ENCODE results near the gene HSF4.
"Not testable (repeated sequence)": the region's sequence is repeated elsewhere in the genome, so short reads cannot be mapped to it uniquely, and the experiment has no call there.

DNA sequence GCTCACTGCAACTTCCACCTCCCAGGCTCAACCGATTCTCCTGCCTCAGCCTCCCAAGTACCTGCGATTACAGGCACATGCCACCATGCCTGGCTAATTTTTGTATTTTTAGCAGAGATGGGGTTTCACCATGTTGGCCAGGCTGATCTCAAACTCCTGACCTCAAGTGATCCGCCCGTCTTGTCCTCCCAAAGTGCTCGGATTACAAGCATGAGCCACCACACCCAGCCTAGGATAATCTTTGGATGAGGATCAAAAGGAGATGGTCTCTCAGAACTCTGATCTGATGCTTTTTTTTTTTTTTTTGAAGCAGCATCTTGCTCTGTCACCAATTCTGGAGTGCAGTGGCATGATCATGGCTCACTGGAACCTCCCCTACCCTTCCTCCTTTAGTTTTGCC, 41.7 kb upstream of the HSF4 start:
- TF ChIP-seq, protein P1, sequence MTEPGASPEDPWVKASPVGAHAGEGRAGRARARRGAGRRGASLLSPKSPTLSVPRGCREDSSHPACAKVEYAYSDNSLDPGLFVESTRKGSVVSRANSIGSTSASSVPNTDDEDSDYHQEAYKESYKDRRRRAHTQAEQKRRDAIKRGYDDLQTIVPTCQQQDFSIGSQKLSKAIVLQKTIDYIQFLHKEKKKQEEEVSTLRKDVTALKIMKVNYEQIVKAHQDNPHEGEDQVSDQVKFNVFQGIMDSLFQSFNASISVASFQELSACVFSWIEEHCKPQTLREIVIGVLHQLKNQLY (CRISPR knock-in tag; IDR thresholded peaks at IDR 0.05), result not testable (repeated sequence)
- TF ChIP-seq, protein P2, sequence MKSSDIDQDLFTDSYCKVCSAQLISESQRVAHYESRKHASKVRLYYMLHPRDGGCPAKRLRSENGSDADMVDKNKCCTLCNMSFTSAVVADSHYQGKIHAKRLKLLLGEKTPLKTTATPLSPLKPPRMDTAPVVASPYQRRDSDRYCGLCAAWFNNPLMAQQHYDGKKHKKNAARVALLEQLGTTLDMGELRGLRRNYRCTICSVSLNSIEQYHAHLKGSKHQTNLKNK (CRISPR knock-in tag; IDR thresholded peaks at IDR 0.05), result not testable (repeated sequence)
- TF ChIP-seq, protein P3, sequence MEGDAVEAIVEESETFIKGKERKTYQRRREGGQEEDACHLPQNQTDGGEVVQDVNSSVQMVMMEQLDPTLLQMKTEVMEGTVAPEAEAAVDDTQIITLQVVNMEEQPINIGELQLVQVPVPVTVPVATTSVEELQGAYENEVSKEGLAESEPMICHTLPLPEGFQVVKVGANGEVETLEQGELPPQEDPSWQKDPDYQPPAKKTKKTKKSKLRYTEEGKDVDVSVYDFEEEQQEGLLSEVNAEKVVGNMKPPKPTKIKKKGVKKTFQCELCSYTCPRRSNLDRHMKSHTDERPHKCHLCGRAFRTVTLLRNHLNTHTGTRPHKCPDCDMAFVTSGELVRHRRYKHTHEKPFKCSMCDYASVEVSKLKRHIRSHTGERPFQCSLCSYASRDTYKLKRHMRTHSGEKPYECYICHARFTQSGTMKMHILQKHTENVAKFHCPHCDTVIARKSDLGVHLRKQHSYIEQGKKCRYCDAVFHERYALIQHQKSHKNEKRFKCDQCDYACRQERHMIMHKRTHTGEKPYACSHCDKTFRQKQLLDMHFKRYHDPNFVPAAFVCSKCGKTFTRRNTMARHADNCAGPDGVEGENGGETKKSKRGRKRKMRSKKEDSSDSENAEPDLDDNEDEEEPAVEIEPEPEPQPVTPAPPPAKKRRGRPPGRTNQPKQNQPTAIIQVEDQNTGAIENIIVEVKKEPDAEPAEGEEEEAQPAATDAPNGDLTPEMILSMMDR (IDR thresholded peaks at IDR 0.05), result not testable (repeated sequence)
- TF ChIP-seq NR2C2 (CRISPR knock-in tag; IDR thresholded peaks at IDR 0.05); ZNF219 (CRISPR knock-in tag; IDR thresholded peaks at IDR 0.05; ENCODE audit: borderline replicate concordance); JUN (CRISPR knock-in tag; IDR thresholded peaks at IDR 0.05); ZNF138 (CRISPR knock-in tag; conservative IDR thresholded peaks at IDR 0.05); NFYB (CRISPR knock-in tag; conservative IDR thresholded peaks at IDR 0.05; ENCODE audit: low read depth); ETV6 (CRISPR knock-in tag; IDR thresholded peaks at IDR 0.05); JAZF1 (CRISPR knock-in tag; IDR thresholded peaks at IDR 0.05): not testable (repeated sequence)
- TF ChIP-seq, protein P4, sequence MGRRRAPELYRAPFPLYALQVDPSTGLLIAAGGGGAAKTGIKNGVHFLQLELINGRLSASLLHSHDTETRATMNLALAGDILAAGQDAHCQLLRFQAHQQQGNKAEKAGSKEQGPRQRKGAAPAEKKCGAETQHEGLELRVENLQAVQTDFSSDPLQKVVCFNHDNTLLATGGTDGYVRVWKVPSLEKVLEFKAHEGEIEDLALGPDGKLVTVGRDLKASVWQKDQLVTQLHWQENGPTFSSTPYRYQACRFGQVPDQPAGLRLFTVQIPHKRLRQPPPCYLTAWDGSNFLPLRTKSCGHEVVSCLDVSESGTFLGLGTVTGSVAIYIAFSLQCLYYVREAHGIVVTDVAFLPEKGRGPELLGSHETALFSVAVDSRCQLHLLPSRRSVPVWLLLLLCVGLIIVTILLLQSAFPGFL (CRISPR knock-in tag; IDR thresholded peaks at IDR 0.05; ENCODE audit: borderline replicate concordance), result not testable (repeated sequence)
- TF ChIP-seq, protein P5, sequence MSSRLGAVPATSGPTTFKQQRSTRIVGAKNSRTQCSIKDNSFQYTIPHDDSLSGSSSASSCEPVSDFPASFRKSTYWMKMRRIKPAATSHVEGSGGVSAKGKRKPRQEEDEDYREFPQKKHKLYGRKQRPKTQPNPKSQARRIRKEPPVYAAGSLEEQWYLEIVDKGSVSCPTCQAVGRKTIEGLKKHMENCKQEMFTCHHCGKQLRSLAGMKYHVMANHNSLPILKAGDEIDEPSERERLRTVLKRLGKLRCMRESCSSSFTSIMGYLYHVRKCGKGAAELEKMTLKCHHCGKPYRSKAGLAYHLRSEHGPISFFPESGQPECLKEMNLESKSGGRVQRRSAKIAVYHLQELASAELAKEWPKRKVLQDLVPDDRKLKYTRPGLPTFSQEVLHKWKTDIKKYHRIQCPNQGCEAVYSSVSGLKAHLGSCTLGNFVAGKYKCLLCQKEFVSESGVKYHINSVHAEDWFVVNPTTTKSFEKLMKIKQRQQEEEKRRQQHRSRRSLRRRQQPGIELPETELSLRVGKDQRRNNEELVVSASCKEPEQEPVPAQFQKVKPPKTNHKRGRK (CRISPR knock-in tag; IDR thresholded peaks at IDR 0.05; ENCODE audit: borderline replicate concordance), result not testable (repeated sequence)
